Activated naive CD4-positive, alpha-beta T cell treated with anti-CD3 and anti-CD28 coated beads for 36 hours (primary cell): Measurements from ENCODE around the gene ITGB5. TPM values are rescaled to one million over a fixed set of nuclear protein-coding genes. Genes with fewer than 3 reads are reported as not detected.

Experiments used
- CTCF ChIA-PET: fragments of 350-600 bp; sonication (Branson Sonifier 250); formaldehyde crosslinking; loops from one replicate; lab custom pipeline; 2021; ENCODE audit warnings: antibody characterized with exemption; lab: Charles Lee
- DNase-seq: peaks from one replicate; pipeline ENCODE4 v3.0.0-alpha.2; 2020
- H3K27ac Mint-ChIP-seq: one replicate; pipeline ENCODE4 v1.8.0; 2021; ENCODE audit warnings: mild to moderate bottlenecking, mixed read lengths
- H3K27me3 Mint-ChIP-seq: one replicate; pipeline ENCODE4 v1.8.0; 2021; ENCODE audit warnings: low read depth, mixed read lengths
- H3K36me3 Mint-ChIP-seq: one replicate; pipeline ENCODE4 v1.8.0; 2021; ENCODE audit warnings: low read depth, mixed read lengths
- H3K4me1 Mint-ChIP-seq: one replicate; pipeline ENCODE4 v1.8.0; 2021; ENCODE audit warnings: low read depth, mixed read lengths
- H3K4me3 Mint-ChIP-seq: one replicate; pipeline ENCODE4 v1.8.0; 2021; ENCODE audit warnings: mild to moderate bottlenecking, moderate library complexity, mixed read lengths
- H3K9me3 Mint-ChIP-seq: one replicate; pipeline ENCODE4 v1.8.0; 2021; ENCODE audit warnings: mixed read lengths
- intact Hi-C: fragments of 100-400 bp; cut with micrococcal nuclease; formaldehyde crosslinking; loops from one replicate; pipeline ENCODE4 v1.15.1; 2023
- microRNA-seq: library from miRNA; unstranded; fragments of <30 nt; microRNA quantifications from one replicate; pipeline ENCODE4 v1.2.0, GENCODE V29; 2022; ENCODE audit warnings: borderline microRNAs expressed, borderline replicate concordance
- total RNA-seq, 2 experiments: library from RNA; stranded (reverse); gene quantifications; one replicate each; pipeline ENCODE4 v1.2.3, GENCODE V29; 2021

ITGB5 gene
- total RNA-seq, 2 experiments from 2014 or later = 0.31 to 0.59 TPM

- intact Hi-C loops = loop anchor here (1.0 to 5.0 kb wide), 4 partner anchors 139 to 1530 kb away; partner anchors contain the start of genes HACD2, OSBPL11 and SEC22A
- Mint-ChIP-seq H3K27ac (peak overlapping the region; percentile 95), H3K36me3 (peaks cover 20% of the 10 kb centered on the region), H3K4me1 (peaks cover 35% of the 10 kb centered on the region), H3K27me3 (peaks cover 3% of the 10 kb centered on the region), H3K9me3 (no peaks in the 10 kb centered on the region), H3K4me3 (peak overlapping the region; percentile 99)
- CTCF ChIA-PET = interaction anchor here (2.7 kb wide), 1 partner anchor 30 kb away, joined by 11 read pairs; no protein-coding TSS in a partner anchor
- peak; percentile 13 for DNase-seq
These were observed 156.2 kb downstream of the ITGB5 start for GRCh38 chr3:124730941-124731297.

- H3K27me3 Mint-ChIP-seq = peaks cover 7% of the 10 kb centered on the region
- no peaks in the 10 kb centered on the region for H3K9me3 Mint-ChIP-seq
- H3K4me1 Mint-ChIP-seq = peaks cover 33% of the 10 kb centered on the region
- CTCF ChIA-PET = interaction anchor here (1.2 to 2.7 kb wide), 3 partner anchors 31 to 165 kb away, joined by 3 to 12 read pairs (median 11); no protein-coding TSS in a partner anchor
- intact Hi-C loops = loop anchor here (1.0 to 5.0 kb wide), 4 partner anchors 138 to 1530 kb away; partner anchors contain the start of genes HACD2, OSBPL11 and SEC22A
- H3K36me3 Mint-ChIP-seq = peaks cover 18% of the 10 kb centered on the region
- H3K27ac Mint-ChIP-seq = peak within 1 kb of the TSS; percentile 95
- DNase-seq = peak; percentile 96
- H3K4me3 Mint-ChIP-seq = peak within 1 kb of the TSS; percentile 99
These were observed 156.8 kb downstream of the ITGB5 start, which contains the start of gene UMPS for GRCh38 chr3:124730129-124730940. Gene UMPS, plus strand, starts transcription at chr3:124730452. Its CDS starts 20 bp downstream, at chr3:124730472.

- Mint-ChIP-seq H3K36me3 (no peaks in the 10 kb centered on the region), H3K4me1 (no peaks in the 10 kb centered on the region), H3K4me3 (no peak overlapping the region), H3K27me3 (peaks cover 31% of the 10 kb centered on the region), H3K9me3 (no peaks in the 10 kb centered on the region), H3K27ac (no peak overlapping the region)
- CTCF ChIA-PET = no interaction called here
- intact Hi-C loops = no loop called here
- no peak for DNase-seq
These were observed 164.6 kb downstream of the ITGB5 start for GRCh38 chr3:124722589-124722988.

GRCh38 chr3:124714223-124714853, 172.8 kb downstream of the ITGB5 start:
- H3K4me3 Mint-ChIP-seq = no peak overlapping the region
- CTCF ChIA-PET = interaction anchor here (0.9 kb wide), 1 partner anchor 25 kb away, joined by 3 read pairs; no protein-coding TSS in a partner anchor
- DNase-seq = no peak

More at GRCh38 chr3:124714223-124714853, 172.8 kb downstream of the ITGB5 start:
- no peaks in the 10 kb centered on the region for H3K27me3 Mint-ChIP-seq
- H3K36me3 Mint-ChIP-seq = peaks cover 2% of the 10 kb centered on the region
- intact Hi-C loops = no loop called here
- H3K4me1 Mint-ChIP-seq = no peaks in the 10 kb centered on the region
- H3K27ac Mint-ChIP-seq = no peak overlapping the region
- H3K9me3 Mint-ChIP-seq = no peaks in the 10 kb centered on the region

Small RNA genes lying within 50 kb of the gene (microRNA-seq; reads per million reads assigned to microRNA genes)
- gene MIR544B = 4.4 reads per million

Other genes starting within 250 kb of the ITGB5 start
- gene UMPS, start 156.9 kb downstream of the ITGB5 start, total RNA-seq = 10 to 100 TPM; 29.6 to 34.1 TPM
- not detected for gene MUC13, start 47.4 kb upstream of the ITGB5 start, total RNA-seq
- 1 to 10 TPM; 5.8 TPM for gene HEG1, start 168.6 kb upstream of the ITGB5 start, total RNA-seq